ENCODE data around the gene PYGO2.

DNA sequence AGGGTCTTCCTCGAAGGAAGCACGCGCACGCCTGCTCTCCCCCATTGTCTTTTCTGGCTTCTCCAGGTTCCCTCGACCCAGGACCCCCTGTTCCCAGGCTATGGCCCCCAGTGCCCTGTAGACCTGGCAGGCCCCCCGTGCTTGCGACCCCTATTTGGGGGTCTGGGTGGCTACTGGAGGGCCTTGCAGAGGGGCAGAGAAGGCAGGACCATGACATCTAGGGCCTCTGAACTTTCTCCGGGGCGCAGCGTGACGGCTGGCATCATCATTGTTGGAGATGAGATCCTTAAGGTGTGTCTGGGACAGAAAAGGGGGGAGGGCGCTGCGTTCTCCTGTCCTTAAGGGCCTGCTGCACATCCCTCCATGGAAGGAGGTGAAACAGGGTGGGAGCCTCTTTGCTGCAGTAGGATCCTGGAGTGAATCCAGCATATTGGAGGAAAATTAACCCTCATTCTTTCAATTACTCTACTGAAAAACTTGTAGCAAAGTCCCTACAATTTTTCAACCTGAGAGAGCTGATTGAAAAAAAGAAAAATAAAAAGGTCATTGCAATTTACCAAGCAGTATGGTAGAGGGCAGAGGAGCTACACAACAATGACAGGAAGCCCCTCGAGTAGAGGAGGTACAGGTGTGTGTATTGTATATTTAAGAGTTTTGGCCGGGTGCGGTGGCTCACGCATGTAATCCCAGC is 22.3 kb upstream of the PYGO2 start:
- TF ChIP-seq PRDM15 (CRISPR knock-in tag; IDR thresholded peaks at IDR 0.05), result no peak
- no peak for TF ChIP-seq CTCF (IDR thresholded peaks at IDR 0.05)
- TF ChIP-seq, protein P1, sequence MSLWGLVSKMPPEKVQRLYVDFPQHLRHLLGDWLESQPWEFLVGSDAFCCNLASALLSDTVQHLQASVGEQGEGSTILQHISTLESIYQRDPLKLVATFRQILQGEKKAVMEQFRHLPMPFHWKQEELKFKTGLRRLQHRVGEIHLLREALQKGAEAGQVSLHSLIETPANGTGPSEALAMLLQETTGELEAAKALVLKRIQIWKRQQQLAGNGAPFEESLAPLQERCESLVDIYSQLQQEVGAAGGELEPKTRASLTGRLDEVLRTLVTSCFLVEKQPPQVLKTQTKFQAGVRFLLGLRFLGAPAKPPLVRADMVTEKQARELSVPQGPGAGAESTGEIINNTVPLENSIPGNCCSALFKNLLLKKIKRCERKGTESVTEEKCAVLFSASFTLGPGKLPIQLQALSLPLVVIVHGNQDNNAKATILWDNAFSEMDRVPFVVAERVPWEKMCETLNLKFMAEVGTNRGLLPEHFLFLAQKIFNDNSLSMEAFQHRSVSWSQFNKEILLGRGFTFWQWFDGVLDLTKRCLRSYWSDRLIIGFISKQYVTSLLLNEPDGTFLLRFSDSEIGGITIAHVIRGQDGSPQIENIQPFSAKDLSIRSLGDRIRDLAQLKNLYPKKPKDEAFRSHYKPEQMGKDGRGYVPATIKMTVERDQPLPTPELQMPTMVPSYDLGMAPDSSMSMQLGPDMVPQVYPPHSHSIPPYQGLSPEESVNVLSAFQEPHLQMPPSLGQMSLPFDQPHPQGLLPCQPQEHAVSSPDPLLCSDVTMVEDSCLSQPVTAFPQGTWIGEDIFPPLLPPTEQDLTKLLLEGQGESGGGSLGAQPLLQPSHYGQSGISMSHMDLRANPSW (CRISPR knock-in tag; conservative IDR thresholded peaks at IDR 0.05; ENCODE audit: low read depth), result no peak
- no peak for TF ChIP-seq ZNF416 (CRISPR knock-in tag; IDR thresholded peaks at IDR 0.05)
- no peak for TF ChIP-seq TP53 (CRISPR knock-in tag; IDR thresholded peaks at IDR 0.05)

Measured in WTC11 (cell line).